ENCODE data around the gene TRAIP. TPM values are rescaled to one million over a fixed set of nuclear protein-coding genes. Genes with fewer than 3 reads are reported as not detected.

The TRAIP gene
- total RNA-seq, 3 donors from 2014 or later, result 12.1 to 19.1 (median 12.6) TPM

- ATAC-seq (no peak), DNase-seq (no peak)
- no peaks in the 10 kb centered on the region for H3K27me3 Mint-ChIP-seq (ENCODE audit: low read depth)
- H3K36me3 Mint-ChIP-seq (ENCODE audit: insufficient read depth), result no peaks in the 10 kb centered on the region
- no peak overlapping the region for H3K4me3 Mint-ChIP-seq
- no peaks in the 10 kb centered on the region for H3K9me3 Mint-ChIP-seq
- no peaks in the 10 kb centered on the region for H3K4me1 Mint-ChIP-seq (ENCODE audit: low read depth)
These were observed 27.6 kb upstream of the TRAIP start for GRCh38 chr3:49883998-49884397.

- Mint-ChIP-seq H3K36me3 (ENCODE audit: insufficient read depth) (no peaks in the 10 kb centered on the region), H3K4me3 (no peak overlapping the region)
These were observed 25.8 kb upstream of the TRAIP start for GRCh38 chr3:49882166-49882565.

DNA sequence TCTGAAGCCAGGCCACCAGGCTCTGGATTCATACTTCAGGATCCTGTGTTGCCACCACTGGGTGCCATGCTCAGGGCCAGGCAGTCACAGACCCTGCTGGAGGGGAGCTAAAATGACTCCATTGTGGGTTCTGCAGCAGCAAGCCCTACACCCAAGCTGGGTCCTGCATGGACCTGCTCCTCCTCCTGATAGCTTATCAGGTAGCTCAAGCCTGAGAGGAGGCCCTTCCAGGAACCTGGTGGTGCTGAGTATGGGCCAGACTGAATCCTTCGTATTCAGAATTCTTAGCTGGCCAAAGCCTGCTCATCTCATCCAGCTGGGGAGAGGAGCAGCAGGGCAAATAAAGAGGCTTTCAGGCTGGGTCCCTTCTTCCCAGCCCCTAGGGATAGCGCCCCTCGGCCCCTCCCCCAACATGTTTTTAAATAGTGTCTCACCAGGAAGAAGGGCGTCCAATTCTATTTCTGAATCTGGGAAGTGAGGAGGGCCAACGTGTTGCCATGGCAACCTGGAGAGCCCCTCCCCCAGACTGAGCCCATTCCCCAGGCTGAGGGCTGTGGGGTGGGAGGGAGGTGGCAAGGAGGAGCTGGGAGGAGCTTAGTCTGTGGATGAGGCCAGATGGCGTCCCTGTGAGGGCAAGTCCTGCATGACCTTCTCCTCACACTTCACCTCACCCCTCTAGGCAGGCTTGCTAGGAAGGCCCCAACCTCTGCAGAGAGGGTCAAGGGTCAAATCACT is 24.4 kb upstream of the TRAIP start:
- ATAC-seq (no peak), DNase-seq (no peak)
- Mint-ChIP-seq H3K4me1 (ENCODE audit: low read depth) (no peaks in the 10 kb centered on the region), H3K36me3 (ENCODE audit: insufficient read depth) (no peaks in the 10 kb centered on the region), H3K9me3 (no peaks in the 10 kb centered on the region), H3K27me3 (ENCODE audit: low read depth) (no peaks in the 10 kb centered on the region), H3K4me3 (no peak overlapping the region)

More at GRCh38 chr3:49882166-49882565, 25.8 kb upstream of the TRAIP start:
- ATAC-seq (no peak), DNase-seq (no peak)
- Mint-ChIP-seq H3K27me3 (ENCODE audit: low read depth) (no peaks in the 10 kb centered on the region), H3K9me3 (no peaks in the 10 kb centered on the region), H3K4me1 (ENCODE audit: low read depth) (no peaks in the 10 kb centered on the region)

- no peak overlapping the region for H3K4me3 Mint-ChIP-seq
- H3K36me3 Mint-ChIP-seq (ENCODE audit: insufficient read depth), result no peaks in the 10 kb centered on the region
- no peaks in the 10 kb centered on the region for H3K4me1 Mint-ChIP-seq (ENCODE audit: low read depth)
- H3K27me3 Mint-ChIP-seq (ENCODE audit: low read depth), result no peaks in the 10 kb centered on the region
- H3K9me3 Mint-ChIP-seq, result no peaks in the 10 kb centered on the region
- DNase-seq (no peak), ATAC-seq (no peak)
These were observed 23.4 kb upstream of the TRAIP start for GRCh38 chr3:49879721-49880120.

GRCh38 chr3:49878686-49879085 is 22.3 kb upstream of the TRAIP start:
- Mint-ChIP-seq H3K27me3 (ENCODE audit: low read depth) (no peaks in the 10 kb centered on the region), H3K36me3 (ENCODE audit: insufficient read depth) (no peaks in the 10 kb centered on the region), H3K4me1 (ENCODE audit: low read depth) (no peaks in the 10 kb centered on the region), H3K4me3 (no peak overlapping the region), H3K9me3 (no peaks in the 10 kb centered on the region)
- ATAC-seq (no peak), DNase-seq (no peak)

DNA sequence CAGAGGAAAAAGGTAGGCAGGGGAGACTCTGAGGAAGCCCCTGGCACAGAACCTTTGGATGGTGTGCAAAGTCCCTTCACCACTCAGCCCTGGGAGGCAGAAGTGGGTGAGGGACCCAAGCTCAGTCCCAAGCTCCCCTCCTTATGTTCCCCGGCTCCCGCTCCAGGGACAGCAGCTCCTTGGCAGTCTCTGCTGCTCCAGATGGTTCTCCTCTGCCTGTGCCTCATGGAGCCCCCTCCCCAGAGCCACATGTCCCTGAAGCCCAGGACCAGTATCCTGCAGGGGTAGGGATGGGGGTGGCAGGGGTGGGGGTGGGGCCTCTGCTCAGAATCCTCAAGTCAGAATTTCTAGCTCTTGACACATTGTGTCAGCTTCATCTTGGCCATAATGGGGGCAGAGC is 21.4 kb upstream of the TRAIP start:
- no peak for DNase-seq
- H3K4me3 Mint-ChIP-seq, result no peak overlapping the region
- ATAC-seq, result no peak
- no peaks in the 10 kb centered on the region for H3K27me3 Mint-ChIP-seq (ENCODE audit: low read depth)
- no peaks in the 10 kb centered on the region for H3K9me3 Mint-ChIP-seq
- peaks cover 3% of the 10 kb centered on the region for H3K4me1 Mint-ChIP-seq (ENCODE audit: low read depth)
- H3K36me3 Mint-ChIP-seq (ENCODE audit: insufficient read depth), result no peaks in the 10 kb centered on the region

GRCh38 chr3:49876567-49876966 is 20.2 kb upstream of the TRAIP start:
- peaks cover 6% of the 10 kb centered on the region for H3K4me1 Mint-ChIP-seq (ENCODE audit: low read depth)
- no peak overlapping the region for H3K4me3 Mint-ChIP-seq
- ATAC-seq, result peak in 1 of 2 donors; percentile 20
- H3K9me3 Mint-ChIP-seq, result no peaks in the 10 kb centered on the region
- no peaks in the 10 kb centered on the region for H3K36me3 Mint-ChIP-seq (ENCODE audit: insufficient read depth)
- DNase-seq, result no peak
- peaks cover under 1% of the 10 kb centered on the region for H3K27me3 Mint-ChIP-seq (ENCODE audit: low read depth)

GRCh38 chr3:49873623-49874022 is 17.3 kb upstream of the TRAIP start:
- Mint-ChIP-seq H3K9me3 (no peaks in the 10 kb centered on the region), H3K27me3 (ENCODE audit: low read depth) (peaks cover 9% of the 10 kb centered on the region), H3K4me3 (no peak overlapping the region), H3K4me1 (ENCODE audit: low read depth) (peaks cover 6% of the 10 kb centered on the region), H3K36me3 (ENCODE audit: insufficient read depth) (no peaks in the 10 kb centered on the region)
- DNase-seq (no peak), ATAC-seq (no peak)

DNA sequence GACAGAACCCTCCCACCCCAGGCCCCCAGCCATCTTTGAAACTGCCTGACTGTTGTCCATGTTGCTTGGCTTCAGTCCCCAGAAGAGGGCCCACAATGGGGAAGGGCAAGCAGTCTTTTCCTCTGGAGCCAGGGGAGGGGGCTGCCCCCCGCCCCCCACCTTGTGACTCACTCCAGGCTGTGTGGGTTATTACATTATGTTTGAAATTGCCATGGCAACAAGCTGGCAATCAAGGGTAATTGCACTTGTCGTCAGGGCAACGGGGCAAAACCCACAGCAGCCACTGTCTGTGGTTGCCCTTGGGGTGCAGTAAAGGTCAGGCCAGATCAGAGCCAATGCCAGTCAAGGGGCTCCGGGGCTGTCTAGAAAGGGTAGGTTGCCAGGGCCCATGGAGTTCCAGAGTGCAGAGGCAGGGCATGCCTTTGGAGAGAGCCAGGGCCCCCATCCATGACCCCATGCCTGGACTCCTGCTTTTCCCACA is 16.5 kb upstream of the TRAIP start:
- no peak for DNase-seq
- H3K9me3 Mint-ChIP-seq, result no peaks in the 10 kb centered on the region
- no peak overlapping the region for H3K4me3 Mint-ChIP-seq
- peaks cover 6% of the 10 kb centered on the region for H3K4me1 Mint-ChIP-seq (ENCODE audit: low read depth)
- no peak for ATAC-seq
- no peaks in the 10 kb centered on the region for H3K36me3 Mint-ChIP-seq (ENCODE audit: insufficient read depth)
- peaks cover 17% of the 10 kb centered on the region for H3K27me3 Mint-ChIP-seq (ENCODE audit: low read depth)

DNA sequence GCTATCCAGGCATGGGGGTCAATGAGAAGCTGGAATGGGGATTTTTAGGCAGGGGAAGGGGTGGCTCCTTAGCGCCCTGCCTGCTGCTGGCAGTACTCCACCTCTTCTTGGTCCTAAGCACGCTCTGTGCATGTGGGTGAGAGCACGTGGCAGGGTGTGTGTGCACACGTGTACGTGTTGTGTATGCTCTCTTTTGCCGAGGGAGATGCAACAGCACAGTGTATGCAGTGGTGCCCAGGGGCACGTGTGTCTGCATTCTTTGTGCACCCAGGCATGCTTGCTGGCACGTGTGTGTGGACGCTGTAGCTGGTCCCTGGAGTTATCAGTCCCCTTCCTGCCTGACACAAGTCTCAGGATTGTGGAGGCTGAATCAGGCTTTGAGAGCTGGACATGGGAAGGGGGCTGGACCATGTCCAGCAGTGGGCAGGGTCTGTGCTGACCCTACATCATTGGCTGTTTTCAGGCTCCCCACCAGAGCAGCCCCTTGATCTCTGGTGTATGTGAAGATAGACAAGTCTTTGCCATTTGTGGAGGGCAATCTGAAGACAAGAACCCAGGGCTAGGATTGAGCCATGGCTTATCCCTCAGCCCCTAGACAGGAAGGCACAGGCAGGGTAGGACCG is 15.3 kb upstream of the TRAIP start:
- H3K27me3 Mint-ChIP-seq (ENCODE audit: low read depth), result peaks cover 26% of the 10 kb centered on the region
- H3K36me3 Mint-ChIP-seq (ENCODE audit: insufficient read depth), result no peaks in the 10 kb centered on the region
- DNase-seq (no peak), ATAC-seq (no peak)
- no peak overlapping the region for H3K4me3 Mint-ChIP-seq
- H3K4me1 Mint-ChIP-seq (ENCODE audit: low read depth), result peaks cover 6% of the 10 kb centered on the region
- no peaks in the 10 kb centered on the region for H3K9me3 Mint-ChIP-seq

- Mint-ChIP-seq H3K4me3 (peak within 1 kb of the TSS; percentile 37), H3K9me3 (no peaks in the 10 kb centered on the region), H3K4me1 (ENCODE audit: low read depth) (peaks cover 6% of the 10 kb centered on the region), H3K27me3 (ENCODE audit: low read depth) (peaks cover 32% of the 10 kb centered on the region), H3K36me3 (ENCODE audit: insufficient read depth) (no peaks in the 10 kb centered on the region)
- DNase-seq, result no peak
- ATAC-seq, result peak; percentile 73 to 77
These were observed 13.3 kb upstream of the TRAIP start, which contains the start of gene CAMKV for GRCh38 chr3:49869525-49870126. Gene CAMKV, minus strand, starts transcription at chr3:49869906. Its CDS starts 7,518 bp downstream, at chr3:49862388.

GRCh38 chr3:49868862-49869466 is 12.6 kb upstream of the TRAIP start:
- no peaks in the 10 kb centered on the region for H3K36me3 Mint-ChIP-seq (ENCODE audit: insufficient read depth)
- peaks cover 6% of the 10 kb centered on the region for H3K4me1 Mint-ChIP-seq (ENCODE audit: low read depth)
- H3K4me3 Mint-ChIP-seq, result peak overlapping the region; percentile 37
- H3K27me3 Mint-ChIP-seq (ENCODE audit: low read depth), result peaks cover 35% of the 10 kb centered on the region
- peak; percentile 9 to 19 for ATAC-seq
- no peaks in the 10 kb centered on the region for H3K9me3 Mint-ChIP-seq
- DNase-seq, result no peak

- ATAC-seq (no peak), DNase-seq (no peak)
- Mint-ChIP-seq H3K27me3 (ENCODE audit: low read depth) (peaks cover 36% of the 10 kb centered on the region), H3K9me3 (no peaks in the 10 kb centered on the region), H3K36me3 (ENCODE audit: insufficient read depth) (no peaks in the 10 kb centered on the region), H3K4me1 (ENCODE audit: low read depth) (peaks cover 5% of the 10 kb centered on the region), H3K4me3 (no peak overlapping the region)
These were observed 11.5 kb upstream of the TRAIP start for GRCh38 chr3:49867871-49868321.

DNA sequence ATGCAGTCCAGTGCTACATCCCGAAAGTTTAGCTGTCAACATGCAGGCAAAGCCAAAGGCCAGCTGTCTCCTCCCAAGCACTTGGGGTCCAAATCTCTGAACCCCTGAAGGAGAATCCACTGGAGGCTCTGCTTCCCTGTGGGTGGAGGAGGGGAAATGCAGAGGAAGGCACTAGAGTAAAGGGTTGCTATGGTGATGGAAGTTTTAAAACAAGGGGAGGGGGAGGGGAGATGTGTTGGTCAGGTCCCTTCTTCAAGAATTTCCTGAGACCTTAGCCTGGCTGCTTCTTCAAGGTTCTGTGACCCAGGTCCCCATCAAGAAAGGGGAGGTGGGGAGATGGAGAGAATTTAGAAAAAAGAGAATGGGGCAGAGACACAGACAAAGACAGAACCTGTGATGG is 11.0 kb upstream of the TRAIP start:
- DNase-seq (no peak), ATAC-seq (no peak)
- Mint-ChIP-seq H3K4me3 (no peak overlapping the region), H3K27me3 (ENCODE audit: low read depth) (peaks cover 36% of the 10 kb centered on the region), H3K9me3 (no peaks in the 10 kb centered on the region), H3K4me1 (ENCODE audit: low read depth) (peaks cover 3% of the 10 kb centered on the region), H3K36me3 (ENCODE audit: insufficient read depth) (no peaks in the 10 kb centered on the region)
